ENCODE measurements around the gene RBM8A.

- TF ChIP-seq CTCF (IDR thresholded peaks at IDR 0.05) = no peak
- no peak for TF ChIP-seq ZFX (IDR thresholded peaks at IDR 0.05; ENCODE audit: borderline replicate concordance)
These were observed 52.6 kb downstream of the RBM8A start for GRCh38 chr1:145874646-145875045.
